GM12878 (cell line): ENCODE data around the gene C17orf78. TPM values are rescaled to one million over a fixed set of nuclear protein-coding genes. Genes with fewer than 3 reads are reported as not detected.

Experiments
- ATAC-seq: fragments of 200-7000 bp; cut with Tn5 transposase; 3 replicates; pipeline ENCODE4 v1.9.1; 2020; ENCODE audit warnings: mild to moderate bottlenecking, moderate library complexity
- BruUV-seq: library from RNA; stranded (reverse); fragments of 400-500 nt; replicated peaks from 2 replicates; lab custom pipeline; 2021; lab: Mats Ljungman, UMichigan
- CTCF ChIA-PET: fragments of 300-600 bp; sonication (Branson Sonifier 250); formaldehyde crosslinking; extraction: SDS; loops from one replicate; lab custom pipeline; 2021; ENCODE audit warnings: inconsistent platforms; lab: Yijun Ruan, JAX
- POLR2A ChIA-PET: fragments of 350-600 bp; formaldehyde crosslinking; extraction: SDS; loops from one replicate; lab custom pipeline; 2021; ENCODE audit warnings: inconsistent platforms; lab: Charles Lee
- RAD21 ChIA-PET: fragments of 300-600 bp; sonication (Branson Sonifier 250); formaldehyde crosslinking; loops from one replicate; lab custom pipeline; 2023; ENCODE audit warnings: antibody characterized with exemption; ENCODE audit not compliant: unreplicated experiment; lab: Charles Lee
- SMC1A ChIA-PET: fragments of 300-600 bp; sonication (Branson Sonifier 250); formaldehyde crosslinking; loops from one replicate; lab custom pipeline; 2023; ENCODE audit not compliant: unreplicated experiment, uncharacterized antibody; lab: Charles Lee
- DNase-seq: peaks from one replicate; pipeline ENCODE4 v3.0.0-alpha.2; 2011; ENCODE audit warnings: low read depth, low spot score
- FAIRE-seq: peaks from 3 replicates; lab custom pipeline; 2011; peaks lifted over from hg19 to GRCh38; lab: Jason Lieb, UNC
- H2AFZ ChIP-seq: 2 replicates; pipeline ENCODE4 v1.6.0; 2011; ENCODE audit warnings: low read depth, low read length, control low read depth; ENCODE audit not compliant: control insufficient read depth
- H3K27ac ChIP-seq: 2 replicates; pipeline ENCODE4 v1.5.1; 2011; ENCODE audit warnings: control low read depth; ENCODE audit not compliant: control insufficient read depth, insufficient read depth
- H3K27me3 ChIP-seq, 2 experiments: replicated peaks in 1 of 2; 2 replicates each; pipeline versions ENCODE4 v1.6.0 to v1.6.1; 2011; ENCODE audit warnings: low read length in 1 of 2; ENCODE audit not compliant: control insufficient read depth in 2 of 2, insufficient read depth in 2 of 2
- H3K36me3 ChIP-seq, 2 experiments: 2 replicates each; pipeline ENCODE4 v1.5.1; 2011; ENCODE audit warnings: low read length in 1 of 2; ENCODE audit not compliant: control insufficient read depth in 2 of 2, insufficient read depth in 2 of 2
- H3K4me1 ChIP-seq: 2 replicates; pipeline ENCODE4 v1.6.1; 2011; ENCODE audit warnings: mild to moderate bottlenecking, low read length, moderate library complexity, mixed read lengths; ENCODE audit not compliant: control insufficient read depth, insufficient read depth
- H3K4me2 ChIP-seq: 2 replicates; pipeline ENCODE4 v1.6.0; 2011; ENCODE audit warnings: control low read depth; ENCODE audit not compliant: control insufficient read depth, insufficient read depth
- H3K4me3 ChIP-seq: fragments of 200-600 bp; sonication (generic); 2 replicates; pipeline ENCODE4 v1.5.1; 2016
- H3K79me2 ChIP-seq: 2 replicates; pipeline ENCODE4 v1.6.0; 2011; ENCODE audit warnings: low read length; ENCODE audit not compliant: control insufficient read depth, insufficient read depth
- H3K9ac ChIP-seq: 2 replicates; pipeline ENCODE4 v1.8.0; 2011; ENCODE audit warnings: low read length, control low read depth, mixed read lengths; ENCODE audit not compliant: control insufficient read depth, insufficient read depth
- H3K9me3 ChIP-seq: replicated peaks from 3 replicates; pipeline ENCODE4 v1.5.1; 2011; ENCODE audit warnings: mild to moderate bottlenecking, low read length; ENCODE audit not compliant: control insufficient read depth, insufficient read depth
- H4K20me1 ChIP-seq: 2 replicates; pipeline ENCODE4 v1.6.0; 2011; ENCODE audit not compliant: control insufficient read depth, insufficient read depth
- BCL11A ChIP-seq: IDR thresholded peaks from 2 replicates; pipeline ENCODE4 v1.6.1; 2011; ENCODE audit warnings: low read depth, low read length
- CBFB ChIP-seq: IDR thresholded peaks from 2 replicates; pipeline ENCODE4 v1.6.1; 2016; ENCODE audit warnings: antibody characterized with exemption, low read depth
- CEBPB ChIP-seq, 2 experiments: fragments of 150-350 bp in 1 of 2; IDR thresholded peaks; 2 replicates each; pipeline ENCODE4 v1.6.1; 2012 to 2014; ENCODE audit warnings: low read depth in 2 of 2, low read length in 2 of 2, borderline replicate concordance in 1 of 2, inconsistent platforms in 1 of 2
- CHD2 ChIP-seq: IDR thresholded peaks from 2 replicates; pipeline ENCODE4 v1.6.1; 2011; ENCODE audit warnings: low read depth, low read length, improper control_type of control experiment, borderline replicate concordance
- CHD4 ChIP-seq: fragments of 200-600 bp; sonication (generic); IDR thresholded peaks from 2 replicates; pipeline ENCODE4 v1.6.1; 2016; ENCODE audit warnings: mild to moderate bottlenecking
- FOS ChIP-seq: IDR thresholded peaks from 3 replicates; pipeline ENCODE4 v1.6.1; 2011; ENCODE audit warnings: borderline replicate concordance; ENCODE audit not compliant: insufficient read length; ENCODE audit errors: extremely low read depth
- GATAD2B ChIP-seq: fragments of 450-650 bp; conservative IDR thresholded peaks from 2 replicates; pipeline ENCODE4 v1.6.1; 2017; ENCODE audit warnings: low read depth, mild to moderate bottlenecking, moderate library complexity
- HCFC1 ChIP-seq: fragments of 150-350 bp; IDR thresholded peaks from 2 replicates; pipeline ENCODE4 v1.6.1; 2014; ENCODE audit warnings: low read length
- HDAC2 ChIP-seq: fragments of 200-600 bp; sonication (generic); IDR thresholded peaks from 2 replicates; pipeline ENCODE4 v1.6.1; 2017
- HDGF ChIP-seq: fragments of 450-650 bp; IDR thresholded peaks from 2 replicates; pipeline ENCODE4 v1.6.1; 2016; ENCODE audit warnings: antibody characterized with exemption
- JUNB ChIP-seq: IDR thresholded peaks from 2 replicates; pipeline ENCODE4 v1.6.1; 2016; ENCODE audit warnings: antibody characterized with exemption, mild to moderate bottlenecking
- NFYB ChIP-seq: IDR thresholded peaks from 2 replicates; pipeline ENCODE4 v1.6.1; 2011; ENCODE audit warnings: low read depth, mild to moderate bottlenecking, low read length, improper control_type of control experiment, moderate library complexity; ENCODE audit not compliant: insufficient read depth
- PAX5 ChIP-seq: IDR thresholded peaks from 2 replicates; pipeline ENCODE4 v1.6.1; 2011; ENCODE audit warnings: low read depth, low read length, borderline replicate concordance
- POU2F2 ChIP-seq: IDR thresholded peaks from 3 replicates; pipeline ENCODE4 v1.6.1; 2011; ENCODE audit warnings: low read depth, mild to moderate bottlenecking, low read length, borderline replicate concordance
- SIX5 ChIP-seq: IDR thresholded peaks from 2 replicates; pipeline ENCODE4 v1.6.1; 2011; ENCODE audit warnings: mild to moderate bottlenecking, low read depth, low read length, moderate library complexity; ENCODE audit not compliant: severe bottlenecking
- SP1 ChIP-seq: IDR thresholded peaks from one replicate; pipeline ENCODE4 v1.6.1; 2011; ENCODE audit warnings: low read depth, low read length
- TCF12 ChIP-seq: IDR thresholded peaks from 2 replicates; pipeline ENCODE4 v1.6.1; 2011; ENCODE audit warnings: low read depth, mild to moderate bottlenecking, low read length
- ZNF24 ChIP-seq: fragments of 450-650 bp; IDR thresholded peaks from 2 replicates; pipeline ENCODE4 v1.6.1; 2017; ENCODE audit warnings: antibody characterized with exemption, mild to moderate bottlenecking
- ZNF274 ChIP-seq: IDR thresholded peaks from one replicate; pipeline ENCODE4 v1.8.0; 2011; ENCODE audit not compliant: insufficient read length, insufficient read depth
- ZNF384 ChIP-seq: IDR thresholded peaks from 2 replicates; pipeline ENCODE4 v1.6.1; 2012; ENCODE audit warnings: low read depth, mild to moderate bottlenecking, low read length, improper control_type of control experiment, borderline replicate concordance
- ZSCAN29 ChIP-seq: fragments of 450-650 bp; IDR thresholded peaks from 2 replicates; pipeline ENCODE4 v1.6.1; 2017; ENCODE audit warnings: mild to moderate bottlenecking, moderate library complexity
- WGBS: methylation state at CpG from one replicate; pipeline ENCODE4 v1.1.6; 2016; ENCODE audit warnings: low lambda C conversion rate; ENCODE audit not compliant: insufficient replicate concordance, insufficient coverage; ENCODE audit errors: missing lambda C conversion rate; 5-methylcytosine and 5-hydroxymethylcytosine counted together
- in situ Hi-C: fragments of 300-500 bp; cut with MboI; formaldehyde crosslinking; loops from 9 replicates; pipeline ENCODE4 v1.14.3; 2018; ENCODE audit warnings: mixed read lengths
- intact Hi-C: fragments of 100-400 bp; cut with micrococcal nuclease; formaldehyde crosslinking; loops from one replicate; pipeline ENCODE4 v1.14.2; 2022; ENCODE audit not compliant: unreplicated experiment
- polyA plus RNA-seq, 11 experiments: library from polyadenylated mRNA; depleted of rRNA in 4 of 11; unstranded in 6 of 11; stranded (reverse) in 5 of 11; fragments of >200 nt; fragmentation: Nextera tagmentation in 4 of 11; fragmentation: Illumina TruSeq in 1 of 11; extraction: Ambion mirVana in 4 of 11; extraction: Trizol in 1 of 11; gene quantifications; 1 replicate in 1 of 11; 2 replicates in 10 of 11; pipeline versions ENCODE4 v1.2.1 to v1.2.3, GENCODE V29; 2011 to 2016; ENCODE audit warnings: inconsistent platforms in 2 of 11, missing spikeins in 2 of 11, low read depth in 1 of 11
- total RNA-seq, 4 experiments: library from RNA; depleted of rRNA in 3 of 4; stranded (reverse); fragments of >200 nt in 3 of 4; fragmentation: Illumina TruSeq in 1 of 4; extraction: Trizol in 1 of 4; gene quantifications; 2 replicates each; pipeline versions ENCODE4 v1.2.1 to v1.2.3, GENCODE V29; 2013 to 2021

C17orf78 gene
- total and polyA plus RNA-seq, 10 of the 15 experiments (the other 5 are each of a cell fraction or from before 2014, with no cell fraction given): 0.10 TPM; not detected in 9

DNA sequence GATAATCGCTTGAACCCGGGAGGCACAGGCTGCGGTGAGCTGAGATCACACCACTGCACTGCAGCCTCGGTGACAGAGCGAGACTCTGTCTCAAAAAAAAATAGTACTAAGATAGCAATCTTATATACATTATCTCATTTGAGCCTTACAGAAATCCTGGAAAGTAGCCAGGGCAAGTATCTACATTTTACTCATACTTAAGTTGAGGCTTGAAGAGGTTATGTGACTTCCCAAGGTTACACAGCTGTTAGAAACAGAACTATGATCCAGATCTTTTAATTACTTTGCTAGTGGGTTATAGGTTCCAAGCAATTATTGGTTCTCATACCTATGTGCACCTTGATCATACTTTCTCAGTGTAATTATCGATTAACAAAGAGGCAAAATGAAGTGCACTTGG, 15.4 kb downstream of the C17orf78 start:
- 91% methylated on average over 6 of the region's 6 CpGs for WGBS

DNA sequence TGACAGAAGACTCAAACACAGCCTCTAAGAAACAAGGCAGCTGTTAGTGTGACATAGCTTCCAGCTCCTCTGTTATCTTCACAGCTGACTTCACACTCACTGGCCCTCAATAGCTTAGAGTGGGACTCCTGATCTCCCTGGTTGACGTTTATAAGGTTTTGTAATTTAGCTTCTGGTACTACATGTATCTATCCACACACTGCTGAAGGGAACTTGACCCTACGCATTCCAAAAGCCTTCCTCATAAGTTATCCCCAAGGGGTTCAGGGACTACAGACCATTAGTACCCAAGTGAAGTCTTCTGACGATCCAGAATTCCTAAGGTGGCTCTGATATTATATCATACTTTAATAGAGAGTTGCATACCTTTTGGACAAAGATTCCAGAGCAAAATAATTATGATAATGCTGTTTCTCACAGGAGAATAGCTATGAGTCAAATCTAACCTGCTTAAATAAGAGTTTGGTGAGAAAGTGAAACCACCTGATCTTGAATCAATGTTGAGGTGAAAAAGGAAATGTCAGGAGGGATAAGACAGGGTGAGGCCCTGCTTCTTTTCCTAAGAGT, 16.3 kb downstream of the C17orf78 start:
- peak; percentile 91 for ATAC-seq
- no peak for FAIRE-seq
- Histone ChIP-seq H3K4me2 (peak overlapping the region; percentile 81), H3K79me2 (no peaks in the 10 kb centered on the region), H3K9me3 (no peaks in the 10 kb centered on the region), H3K4me1 (peaks cover 26% of the 10 kb centered on the region), H4K20me1 (no peaks in the 10 kb centered on the region), H3K9ac (no peak overlapping the region), H3K36me3 (no peaks in the 10 kb centered on the region), H2AFZ (peak overlapping the region; percentile 25), H3K4me3 (peak overlapping the region; percentile 37; the same call in 1 of the 2 replicates), H3K27me3 (no peaks in the 10 kb centered on the region), H3K27ac (peak overlapping the region; percentile 71)
- BruUV-seq: no TSS peak
- no peak for DNase-seq
- ChIA-PET RAD21 (interaction anchor here (0.5 to 6.4 kb wide), 7 partner anchors 10 to 836 kb away, joined by 3 to 65 read pairs (median 4); partner anchors contain the start of gene C17orf78), SMC1A (interaction anchor here (0.6 to 6.3 kb wide), 10 partner anchors 9 to 227 kb away, joined by 3 to 81 read pairs (median 5); partner anchors contain the start of gene C17orf78), POLR2A (interaction anchor here (1.0 to 1.4 kb wide), 3 partner anchors 13 to 99 kb away, joined by 3 to 6 read pairs (median 3); no protein-coding TSS in a partner anchor), CTCF (interaction anchor here (0.5 to 4.3 kb wide), 9 partner anchors 13 to 424 kb away, joined by 3 to 54 read pairs (median 7); partner anchors contain the start of gene C17orf78)
- WGBS: 6% methylated on average over 3 of the region's 3 CpGs
- intact Hi-C loops: no loop called here
- in situ Hi-C loops: no loop called here
- TF ChIP-seq CHD2 (no peak), POU2F2 (no peak), ZNF24 (no peak), CBFB (0 out of 2 replicates have a peak, but pooled peaks have one; percentile 33), BCL11A (no peak), TCF12 (no peak), FOS (no peak), CEBPB (IDR thresholded peaks at IDR 0.05; ENCODE audit: borderline replicate concordance in 1 of 2, low read depth in 2 of 2, low read length in 2 of 2) (no peak), ZSCAN29 (no peak), PAX5 (no peak), SIX5 (no peak), HDGF (no peak), CHD4 (no peak), GATAD2B (no peak), ZNF274 (no peak), ZNF384 (no peak), HCFC1 (no peak), SP1 (no peak), NFYB (no peak)

More for the DNA sequence above, 15.4 kb downstream of the C17orf78 start:
- ATAC-seq (no peak), FAIRE-seq (no peak), DNase-seq (no peak)
- no peaks in the 10 kb centered on the region for H3K79me2 ChIP-seq
- intact Hi-C loops (no loop called here), in situ Hi-C loops (no loop called here)
- ChIA-PET RAD21 (interaction anchor here (1.2 to 6.4 kb wide), 5 partner anchors 11 to 55 kb away, joined by 3 to 65 read pairs (median 5); partner anchors contain the start of gene C17orf78), SMC1A (interaction anchor here (1.2 to 6.3 kb wide), 6 partner anchors 8 to 60 kb away, joined by 4 to 81 read pairs (median 6); partner anchors contain the start of gene C17orf78), CTCF (interaction anchor here (0.9 to 4.3 kb wide), 8 partner anchors 12 to 425 kb away, joined by 3 to 54 read pairs (median 8); partner anchors contain the start of gene C17orf78), POLR2A (no interaction called here)
- peak overlapping the region; percentile 71; the same call in 1 of the 2 replicates for H3K27ac ChIP-seq
- H3K9ac ChIP-seq: no peak overlapping the region
- H3K9me3 ChIP-seq: no peaks in the 10 kb centered on the region
- no peak for TF ChIP-seq HDAC2
- TF ChIP-seq JUNB: 0 out of 2 replicates have a peak, but pooled peaks have one; percentile 10
- H2AFZ ChIP-seq: no peak overlapping the region
- no peaks in the 10 kb centered on the region for H4K20me1 ChIP-seq
- BruUV-seq: no TSS peak
- H3K4me2 ChIP-seq: peak overlapping the region; percentile 81; the same call in 1 of the 2 replicates
- no peak overlapping the region for H3K4me3 ChIP-seq
- no peaks in the 10 kb centered on the region for H3K36me3 ChIP-seq
- no peaks in the 10 kb centered on the region for H3K27me3 ChIP-seq
- H3K4me1 ChIP-seq: peaks cover 26% of the 10 kb centered on the region
